Calu3 (cell line): ENCODE measurements around the gene TSPAN4. TPM values are rescaled to one million over a fixed set of nuclear protein-coding genes. Genes with fewer than 3 reads are reported as not detected.

Experiments
- BruUV-seq: library from RNA; stranded (reverse); fragments of 400-500 nt; replicated peaks from 2 replicates; lab custom pipeline; 2021; lab: Mats Ljungman, UMichigan
- CTCF ChIA-PET: fragments of 300-600 bp; sonication (Branson Sonifier 250); formaldehyde crosslinking; loops from one replicate; lab custom pipeline; 2022; ENCODE audit warnings: antibody characterized with exemption; lab: Charles Lee
- DNase-seq: peaks from one replicate; pipeline ENCODE4 v3.0.0; 2022
- H3K27ac Mint-ChIP-seq: one replicate; pipeline ENCODE4 v1.8.0; 2022; ENCODE audit warnings: mixed read lengths; ENCODE audit not compliant: unreplicated experiment
- H3K27me3 Mint-ChIP-seq: one replicate; pipeline ENCODE4 v1.8.0; 2022; ENCODE audit warnings: mixed read lengths; ENCODE audit not compliant: unreplicated experiment
- H3K36me3 Mint-ChIP-seq: one replicate; pipeline ENCODE4 v1.8.0; 2022; ENCODE audit warnings: mild to moderate bottlenecking, moderate library complexity, mixed read lengths; ENCODE audit not compliant: insufficient read depth, unreplicated experiment
- H3K4me1 Mint-ChIP-seq: one replicate; pipeline ENCODE4 v1.8.0; 2022; ENCODE audit warnings: mild to moderate bottlenecking, low read depth, mixed read lengths; ENCODE audit not compliant: unreplicated experiment
- H3K4me3 Mint-ChIP-seq: one replicate; pipeline ENCODE4 v1.8.0; 2022; ENCODE audit warnings: mild to moderate bottlenecking, low read depth, moderate library complexity, mixed read lengths; ENCODE audit not compliant: unreplicated experiment
- H3K9me3 Mint-ChIP-seq: one replicate; pipeline ENCODE4 v1.8.0; 2022; ENCODE audit warnings: low read depth, mixed read lengths; ENCODE audit not compliant: unreplicated experiment
- intact Hi-C: fragments of 100-400 bp; cut with micrococcal nuclease; formaldehyde crosslinking; loops from one replicate; pipeline ENCODE4 v1.10.0; 2022; ENCODE audit not compliant: unreplicated experiment
- total RNA-seq: library from RNA; stranded (reverse); gene quantifications from 2 replicates; pipeline ENCODE4 v1.2.3, GENCODE V29; 2022
- TF ChIP-seq, protein P1 (sequence below): fragments of 200-600 bp; IDR thresholded peaks from one replicate; pipeline ENCODE4 v1.8.0; 2022; ENCODE audit warnings: antibody characterized with exemption; ENCODE audit not compliant: unreplicated experiment

The TSPAN4 gene
- total RNA-seq, 1 experiment from 2014 or later = 36.3 TPM

- Mint-ChIP-seq H3K4me3 (peak within 1 kb of the TSS; percentile 78), H3K9me3 (no peaks in the 10 kb centered on the region), H3K4me1 (peaks cover 45% of the 10 kb centered on the region), H3K27ac (peak within 1 kb of the TSS; percentile 75), H3K27me3 (no peaks in the 10 kb centered on the region), H3K36me3 (peaks cover 88% of the 10 kb centered on the region)
- DNase-seq = no peak
- CTCF ChIA-PET = interaction anchor here (0.9 kb wide), 1 partner anchor 19 kb away, joined by 3 read pairs; no protein-coding TSS in a partner anchor
- TF ChIP-seq, protein P1, sequence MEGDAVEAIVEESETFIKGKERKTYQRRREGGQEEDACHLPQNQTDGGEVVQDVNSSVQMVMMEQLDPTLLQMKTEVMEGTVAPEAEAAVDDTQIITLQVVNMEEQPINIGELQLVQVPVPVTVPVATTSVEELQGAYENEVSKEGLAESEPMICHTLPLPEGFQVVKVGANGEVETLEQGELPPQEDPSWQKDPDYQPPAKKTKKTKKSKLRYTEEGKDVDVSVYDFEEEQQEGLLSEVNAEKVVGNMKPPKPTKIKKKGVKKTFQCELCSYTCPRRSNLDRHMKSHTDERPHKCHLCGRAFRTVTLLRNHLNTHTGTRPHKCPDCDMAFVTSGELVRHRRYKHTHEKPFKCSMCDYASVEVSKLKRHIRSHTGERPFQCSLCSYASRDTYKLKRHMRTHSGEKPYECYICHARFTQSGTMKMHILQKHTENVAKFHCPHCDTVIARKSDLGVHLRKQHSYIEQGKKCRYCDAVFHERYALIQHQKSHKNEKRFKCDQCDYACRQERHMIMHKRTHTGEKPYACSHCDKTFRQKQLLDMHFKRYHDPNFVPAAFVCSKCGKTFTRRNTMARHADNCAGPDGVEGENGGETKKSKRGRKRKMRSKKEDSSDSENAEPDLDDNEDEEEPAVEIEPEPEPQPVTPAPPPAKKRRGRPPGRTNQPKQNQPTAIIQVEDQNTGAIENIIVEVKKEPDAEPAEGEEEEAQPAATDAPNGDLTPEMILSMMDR = no peak
- BruUV-seq = no TSS peak
- intact Hi-C loops = no loop called here
These were observed 14.8 kb upstream of the TSPAN4 start, which contains the start of gene CRACR2B for GRCh38 chr11:827897-828192. CRACR2B (plus strand) TSS chr11:827919; CDS start chr11:828608, 689 bp downstream.

DNA sequence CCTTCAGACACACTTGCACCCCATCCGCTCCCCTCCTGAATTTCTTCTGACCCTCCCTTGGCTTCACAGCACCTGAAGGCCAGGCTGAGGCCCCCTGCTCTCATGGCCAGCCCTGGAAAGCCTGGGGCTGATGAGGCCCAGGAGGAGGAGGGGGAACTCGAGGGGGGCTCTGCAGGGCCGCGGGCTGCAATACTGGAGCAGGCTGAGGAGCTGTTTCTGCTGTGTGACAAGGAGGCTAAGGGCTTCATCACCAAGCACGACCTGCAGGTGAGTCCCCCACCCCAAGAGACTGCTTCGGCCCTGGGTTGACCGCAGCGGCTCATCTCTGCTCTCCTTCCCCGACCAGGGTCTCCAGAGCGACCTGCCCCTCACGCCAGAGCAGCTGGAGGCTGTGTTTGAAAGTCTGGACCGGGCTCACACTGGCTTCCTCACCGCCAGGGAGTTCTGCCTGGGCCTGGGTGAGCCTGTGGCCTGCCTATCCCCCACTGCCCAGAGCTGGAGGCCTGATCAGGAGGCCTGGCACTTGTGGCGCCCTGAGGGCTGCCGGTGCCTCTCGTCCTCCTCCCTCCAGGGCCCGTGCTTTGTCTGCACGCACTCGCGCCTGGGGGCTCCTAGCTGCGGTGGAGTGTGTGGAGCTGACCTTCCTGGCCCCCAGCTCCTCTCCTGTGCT lies 14.0 kb upstream of the TSPAN4 start:
- no peak for DNase-seq
- H3K27me3 Mint-ChIP-seq = no peaks in the 10 kb centered on the region
- peaks cover 87% of the 10 kb centered on the region for H3K36me3 Mint-ChIP-seq
- TF ChIP-seq, protein P1 = no peak
- peak overlapping the region; percentile 75 for H3K27ac Mint-ChIP-seq
- no peaks in the 10 kb centered on the region for H3K9me3 Mint-ChIP-seq
- CTCF ChIA-PET = no interaction called here
- intact Hi-C loops = no loop called here
- no TSS peak for BruUV-seq
- H3K4me1 Mint-ChIP-seq = peaks cover 45% of the 10 kb centered on the region
- H3K4me3 Mint-ChIP-seq = peak overlapping the region; percentile 78

DNA sequence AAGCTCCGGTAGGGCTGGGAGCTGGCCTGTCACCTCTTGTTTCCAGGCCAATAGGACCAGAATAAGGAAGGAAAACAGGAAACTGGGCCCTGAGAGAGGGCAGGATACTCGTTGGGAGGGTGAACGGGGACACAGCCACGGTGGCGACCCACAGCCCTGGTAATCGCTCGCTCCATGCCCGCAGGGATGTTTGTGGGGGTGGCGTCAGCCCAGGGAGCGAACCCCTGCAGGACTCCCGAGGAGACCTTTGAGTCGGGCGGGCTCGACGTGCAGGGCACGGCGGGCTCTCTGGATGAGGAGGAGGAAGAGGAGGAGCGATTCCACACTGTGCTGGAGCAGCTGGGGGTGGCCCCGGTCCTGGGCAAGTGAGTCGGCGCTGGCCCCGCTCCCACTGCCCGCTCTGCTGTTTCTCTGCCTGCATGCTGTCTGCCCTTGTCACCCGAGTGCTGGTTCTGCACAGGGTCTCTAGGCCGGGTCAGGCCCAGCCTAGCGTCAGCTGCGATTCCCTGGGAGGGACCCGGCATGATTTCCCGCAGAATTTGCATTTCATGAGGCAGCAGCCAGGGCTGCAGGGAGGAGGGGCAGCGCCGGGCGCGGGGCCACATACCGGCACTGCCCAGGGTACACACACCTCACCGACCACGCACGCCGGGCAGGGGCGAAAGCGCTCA lies 13.3 kb upstream of the TSPAN4 start:
- Mint-ChIP-seq H3K36me3 (peaks cover 87% of the 10 kb centered on the region), H3K4me3 (peak overlapping the region; percentile 78), H3K27ac (peak overlapping the region; percentile 75), H3K4me1 (peaks cover 45% of the 10 kb centered on the region), H3K9me3 (no peaks in the 10 kb centered on the region), H3K27me3 (no peaks in the 10 kb centered on the region)
- TF ChIP-seq, protein P1 = no peak
- BruUV-seq = no TSS peak
- DNase-seq = no peak
- CTCF ChIA-PET = interaction anchor here (0.6 kb wide), 1 partner anchor 325 kb away, joined by 3 read pairs; no protein-coding TSS in a partner anchor
- intact Hi-C loops = no loop called here

GRCh38 chr11:829847-830294 lies 12.8 kb upstream of the TSPAN4 start:
- Mint-ChIP-seq H3K9me3 (no peaks in the 10 kb centered on the region), H3K27me3 (no peaks in the 10 kb centered on the region), H3K4me3 (peak overlapping the region; percentile 78), H3K4me1 (peaks cover 43% of the 10 kb centered on the region), H3K27ac (peak overlapping the region; percentile 75), H3K36me3 (peaks cover 87% of the 10 kb centered on the region)
- intact Hi-C loops = no loop called here
- no TSS peak for BruUV-seq
- no peak for DNase-seq
- TF ChIP-seq, protein P1 = no peak
- CTCF ChIA-PET = interaction anchor here (0.6 kb wide), 1 partner anchor 324 kb away, joined by 3 read pairs; no protein-coding TSS in a partner anchor
